ENCODE data around the gene TUBA3E. TPM values are rescaled to one million over a fixed set of nuclear protein-coding genes. Genes with fewer than 3 reads are reported as not detected.
"Not testable (repeated sequence)": the region's sequence is repeated elsewhere in the genome, so short reads cannot be mapped to it uniquely, and the experiment has no call there.

The TUBA3E gene
- total and polyA plus RNA-seq, 7 donors: 0.01 to 0.04 TPM; not detected in 5

DNA sequence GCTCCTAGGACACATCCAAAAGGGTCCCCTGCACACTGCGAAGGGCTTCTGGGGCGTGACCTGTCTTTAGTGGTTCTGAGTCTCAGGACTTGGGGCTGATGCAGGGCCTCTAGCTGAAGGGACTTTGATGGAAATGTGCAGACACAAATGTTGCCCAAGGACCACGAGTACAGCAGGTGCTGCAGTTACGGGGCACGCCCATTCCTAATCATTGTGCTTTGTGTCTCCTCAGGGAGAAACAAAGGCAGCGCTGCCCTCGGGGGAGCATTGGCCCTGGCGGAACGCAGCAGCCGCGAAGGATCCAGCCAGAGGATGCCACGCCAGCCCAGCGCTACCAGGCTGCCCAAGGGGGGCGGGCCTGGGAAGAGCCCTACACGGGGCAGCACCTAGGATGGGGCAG lies 8.0 kb downstream of the TUBA3E start:
- TF ChIP-seq, protein P1, sequence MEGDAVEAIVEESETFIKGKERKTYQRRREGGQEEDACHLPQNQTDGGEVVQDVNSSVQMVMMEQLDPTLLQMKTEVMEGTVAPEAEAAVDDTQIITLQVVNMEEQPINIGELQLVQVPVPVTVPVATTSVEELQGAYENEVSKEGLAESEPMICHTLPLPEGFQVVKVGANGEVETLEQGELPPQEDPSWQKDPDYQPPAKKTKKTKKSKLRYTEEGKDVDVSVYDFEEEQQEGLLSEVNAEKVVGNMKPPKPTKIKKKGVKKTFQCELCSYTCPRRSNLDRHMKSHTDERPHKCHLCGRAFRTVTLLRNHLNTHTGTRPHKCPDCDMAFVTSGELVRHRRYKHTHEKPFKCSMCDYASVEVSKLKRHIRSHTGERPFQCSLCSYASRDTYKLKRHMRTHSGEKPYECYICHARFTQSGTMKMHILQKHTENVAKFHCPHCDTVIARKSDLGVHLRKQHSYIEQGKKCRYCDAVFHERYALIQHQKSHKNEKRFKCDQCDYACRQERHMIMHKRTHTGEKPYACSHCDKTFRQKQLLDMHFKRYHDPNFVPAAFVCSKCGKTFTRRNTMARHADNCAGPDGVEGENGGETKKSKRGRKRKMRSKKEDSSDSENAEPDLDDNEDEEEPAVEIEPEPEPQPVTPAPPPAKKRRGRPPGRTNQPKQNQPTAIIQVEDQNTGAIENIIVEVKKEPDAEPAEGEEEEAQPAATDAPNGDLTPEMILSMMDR (IDR thresholded peaks at IDR 0.05): no peak
- H3K4me3 ChIP-seq: no peak overlapping the region
- H3K9me3 ChIP-seq: no peaks in the 10 kb centered on the region
- DNase-seq: no peak
- WGBS, 3 donors: 81 to 86% (median 84%) methylated on average over 15 of the region's 15 CpGs
- intact Hi-C loops (cut with DNase I): no loop called here
- no peak for ATAC-seq
- H3K36me3 ChIP-seq (ENCODE audit: insufficient read depth in 1 of 2, low read depth in 1 of 2): peaks cover 0 to 5% of the 10 kb centered on the region in 2 donors
- no peaks in the 10 kb centered on the region for H3K27me3 ChIP-seq (ENCODE audit: insufficient read depth in 3 of 3, low read length in 2 of 3)
- H3K4me1 ChIP-seq: no peaks in the 10 kb centered on the region
- no peak overlapping the region for H3K27ac ChIP-seq

DNA sequence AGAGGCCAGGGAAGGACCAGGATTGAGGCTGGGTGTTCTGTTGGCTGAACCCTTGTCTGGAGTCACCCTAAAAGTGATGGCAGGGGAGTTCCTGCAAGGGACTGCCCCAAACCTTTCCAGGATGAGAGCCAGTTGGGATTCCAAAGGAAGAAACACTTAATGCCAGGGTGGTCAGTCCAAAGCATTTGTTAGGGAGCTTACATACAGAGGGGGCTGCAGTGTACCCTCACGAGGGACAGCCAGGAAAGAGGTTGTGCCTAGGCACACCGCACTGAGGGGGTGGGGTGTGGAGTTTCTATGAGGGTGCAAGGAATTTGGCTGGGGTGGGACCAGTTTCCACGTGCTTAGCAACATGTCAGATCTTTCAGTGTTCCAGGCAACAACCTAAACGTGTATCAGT lies 9.3 kb downstream of the TUBA3E start:
- WGBS, 3 donors: 58 to 73% (median 71%) methylated on average over 4 of the region's 4 CpGs
- H3K27ac ChIP-seq; H3K4me1 ChIP-seq; DNase-seq; intact Hi-C loops (cut with DNase I); H3K4me3 ChIP-seq; H3K27me3 ChIP-seq (ENCODE audit: insufficient read depth in 3 of 3, low read length in 2 of 3); H3K9me3 ChIP-seq; ATAC-seq: not testable (repeated sequence)
- H3K36me3 ChIP-seq (ENCODE audit: insufficient read depth in 1 of 2, low read depth in 1 of 2): peaks cover 0 to 12% of the 10 kb centered on the region in 2 donors

DNA sequence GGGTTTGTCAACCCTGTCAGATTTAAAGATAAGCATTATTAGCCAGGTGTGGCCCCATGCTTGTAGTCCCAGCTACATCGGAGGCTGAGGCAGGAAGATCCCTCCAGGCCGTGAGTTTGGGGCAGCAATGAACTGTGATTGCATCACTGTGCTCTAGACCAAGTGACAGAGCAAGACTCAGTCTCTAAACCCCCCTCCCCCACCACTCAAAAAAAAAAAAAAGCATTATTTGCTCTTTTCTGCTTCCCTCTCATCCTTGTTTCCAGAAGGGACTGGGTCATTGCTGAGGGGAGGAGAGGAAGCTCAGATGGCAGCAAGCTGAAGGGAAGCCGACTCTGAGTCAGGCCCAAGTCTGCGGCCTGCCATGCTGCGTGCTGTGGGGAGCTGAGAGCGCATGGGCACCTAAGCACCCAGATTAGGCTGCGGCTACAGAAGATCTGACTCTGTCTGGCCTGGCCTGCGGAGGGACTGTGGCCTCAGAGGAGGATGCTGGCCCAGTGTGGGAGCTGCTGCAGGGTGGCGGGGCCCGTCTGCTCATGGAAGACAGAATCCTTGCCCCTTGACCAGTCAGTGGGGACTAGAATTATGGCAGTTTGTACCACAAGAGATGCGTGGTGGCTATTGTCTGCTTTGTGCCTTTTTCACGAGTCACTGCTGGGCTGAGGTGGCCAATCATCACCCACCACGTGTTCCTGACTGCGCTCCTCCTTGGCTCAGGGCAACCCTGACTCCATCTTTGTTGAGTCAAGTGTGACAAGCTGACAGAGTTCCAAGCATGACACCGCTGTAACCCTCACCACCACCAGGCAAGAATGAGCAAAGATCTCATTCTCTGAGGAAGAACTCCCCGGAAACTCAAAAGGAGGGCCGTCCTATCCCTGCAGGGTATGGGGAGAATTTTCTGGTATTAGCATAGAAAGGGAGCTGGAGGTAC lies 10.1 kb downstream of the TUBA3E start:
- ATAC-seq; H3K4me3 ChIP-seq; H3K4me1 ChIP-seq; H3K27ac ChIP-seq; H3K27me3 ChIP-seq (ENCODE audit: insufficient read depth in 3 of 3, low read length in 2 of 3); DNase-seq; H3K9me3 ChIP-seq; intact Hi-C loops (cut with DNase I): not testable (repeated sequence)
- 90 to 95% (median 90%) methylated on average over 17 of the region's 17 CpGs for WGBS, 3 donors
- H3K36me3 ChIP-seq (ENCODE audit: insufficient read depth in 1 of 2, low read depth in 1 of 2): peaks cover 0 to 17% of the 10 kb centered on the region in 2 donors

DNA sequence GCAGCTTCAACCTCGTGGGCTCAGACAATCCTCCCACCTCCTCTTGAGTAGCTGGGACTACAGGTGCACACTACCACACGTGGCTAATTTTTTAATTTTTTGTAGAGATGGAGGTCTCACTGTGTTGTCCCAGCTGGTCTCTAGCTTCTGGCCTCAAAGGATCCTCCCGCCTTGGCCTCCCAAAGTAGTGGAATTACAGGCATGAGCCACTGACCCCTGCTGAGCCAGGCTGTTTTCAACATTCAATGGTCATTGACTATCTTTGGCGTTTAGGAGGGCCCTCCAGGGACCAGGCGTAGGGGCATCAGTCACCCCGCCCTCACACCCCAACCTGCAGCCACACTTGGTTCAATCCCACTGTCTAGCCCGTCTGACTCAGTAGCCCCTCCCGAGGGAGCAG lies 11.0 kb downstream of the TUBA3E start:
- Histone ChIP-seq H3K4me3 (no peak overlapping the region), H3K9me3 (no peaks in the 10 kb centered on the region), H3K27ac (no peak overlapping the region), H3K4me1 (no peaks in the 10 kb centered on the region), H3K36me3 (ENCODE audit: insufficient read depth in 1 of 2, low read depth in 1 of 2) (peaks cover 0 to 17% of the 10 kb centered on the region in 2 donors), H3K27me3 (ENCODE audit: insufficient read depth in 3 of 3, low read length in 2 of 3) (no peaks in the 10 kb centered on the region)
- 75 to 82% (median 79%) methylated on average over 7 to 8 of the region's 8 CpGs for WGBS, 3 donors
- DNase-seq: no peak
- intact Hi-C loops (cut with DNase I): no loop called here
- TF ChIP-seq, protein P1 (IDR thresholded peaks at IDR 0.05): no peak
- ATAC-seq: no peak

DNA sequence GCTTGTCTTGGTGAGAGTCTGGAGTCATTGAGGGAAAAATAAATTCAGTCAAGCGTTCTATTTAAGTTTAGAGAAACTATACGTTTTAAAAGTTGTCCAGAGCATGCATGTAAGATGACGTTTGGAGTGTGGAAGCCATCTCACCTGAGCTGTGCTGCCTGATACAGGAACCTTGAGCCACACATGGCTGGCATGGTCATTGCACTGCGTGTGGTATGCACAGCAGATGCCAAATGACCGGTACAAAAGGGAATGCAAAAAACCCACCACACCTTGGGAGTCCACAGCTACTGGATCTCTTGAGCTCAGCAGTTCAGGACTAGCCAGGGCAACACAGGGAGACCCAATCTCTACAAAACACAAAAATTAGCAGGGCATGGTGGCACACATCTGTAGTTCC lies 11.8 kb downstream of the TUBA3E start:
- TF ChIP-seq, protein P1 (IDR thresholded peaks at IDR 0.05): no peak
- 83 to 87% (median 85%) methylated on average over 5 of the region's 5 CpGs for WGBS, 3 donors
- no peak overlapping the region for H3K27ac ChIP-seq
- H3K9me3 ChIP-seq: no peaks in the 10 kb centered on the region
- intact Hi-C loops (cut with DNase I): no loop called here
- H3K27me3 ChIP-seq (ENCODE audit: insufficient read depth in 3 of 3, low read length in 2 of 3): no peaks in the 10 kb centered on the region
- DNase-seq (no peak), ATAC-seq (no peak)
- H3K36me3 ChIP-seq (ENCODE audit: insufficient read depth in 1 of 2, low read depth in 1 of 2): peaks cover 0 to 17% of the 10 kb centered on the region in 2 donors
- no peaks in the 10 kb centered on the region for H3K4me1 ChIP-seq
- no peak overlapping the region for H3K4me3 ChIP-seq
